ENCODE results near the gene PLEKHG4.

Gene PLEKHG4

GRCh38 chr16:67244387-67245185, 34.7 kb upstream of the PLEKHG4 start:
- DNase-seq = peak; percentile 91
- in situ Hi-C loops (cut with HindIII; ENCODE audit: low pct_ligation_motif_present, low pct_unique_long_range_greater_than_20kb, low sequenced_read_pairs) = no loop called here

GRCh38 chr16:67245186-67245585, 34.1 kb upstream of the PLEKHG4 start:
- in situ Hi-C loops (cut with HindIII; ENCODE audit: low pct_ligation_motif_present, low pct_unique_long_range_greater_than_20kb, low sequenced_read_pairs) = no loop called here
- no peak for DNase-seq

- in situ Hi-C loops (cut with HindIII; ENCODE audit: low pct_ligation_motif_present, low pct_unique_long_range_greater_than_20kb, low sequenced_read_pairs) = no loop called here
- no peak for DNase-seq
These were observed 33.7 kb upstream of the PLEKHG4 start for GRCh38 chr16:67245674-67246080.

- DNase-seq = peak; percentile 91
- in situ Hi-C loops (cut with HindIII; ENCODE audit: low pct_ligation_motif_present, low pct_unique_long_range_greater_than_20kb, low sequenced_read_pairs) = no loop called here
These were observed 33.1 kb upstream of the PLEKHG4 start for GRCh38 chr16:67246081-67246755.

GRCh38 chr16:67246756-67247191, 32.6 kb upstream of the PLEKHG4 start:
- DNase-seq = peak; percentile 48
- in situ Hi-C loops (cut with HindIII; ENCODE audit: low pct_ligation_motif_present, low pct_unique_long_range_greater_than_20kb, low sequenced_read_pairs) = no loop called here

GRCh38 chr16:67247192-67248072, 31.9 kb upstream of the PLEKHG4 start, which contains the start of gene FHOD1:
Gene FHOD1 (minus strand): TSS chr16:67247481. CDS start chr16:67247410, 71 bp downstream.
- DNase-seq = peak; percentile 98
- in situ Hi-C loops (cut with HindIII; ENCODE audit: low pct_ligation_motif_present, low pct_unique_long_range_greater_than_20kb, low sequenced_read_pairs) = no loop called here

GRCh38 chr16:67248073-67248400, 31.3 kb upstream of the PLEKHG4 start:
- in situ Hi-C loops (cut with HindIII; ENCODE audit: low pct_ligation_motif_present, low pct_unique_long_range_greater_than_20kb, low sequenced_read_pairs) = no loop called here
- peak; percentile 33 for DNase-seq

GRCh38 chr16:67248401-67249177, 30.7 kb upstream of the PLEKHG4 start, which contains the start of gene SLC9A5:
Gene SLC9A5 (plus strand): TSS chr16:67248979. CDS start chr16:67249015, 36 bp downstream.
- peak; percentile 45 for DNase-seq
- in situ Hi-C loops (cut with HindIII; ENCODE audit: low pct_ligation_motif_present, low pct_unique_long_range_greater_than_20kb, low sequenced_read_pairs) = no loop called here

GRCh38 chr16:67249178-67250044, 29.9 kb upstream of the PLEKHG4 start:
- DNase-seq = no peak
- in situ Hi-C loops (cut with HindIII; ENCODE audit: low pct_ligation_motif_present, low pct_unique_long_range_greater_than_20kb, low sequenced_read_pairs) = no loop called here

GRCh38 chr16:67250045-67250327, 29.3 kb upstream of the PLEKHG4 start:
- DNase-seq = no peak
- in situ Hi-C loops (cut with HindIII; ENCODE audit: low pct_ligation_motif_present, low pct_unique_long_range_greater_than_20kb, low sequenced_read_pairs) = no loop called here

GRCh38 chr16:67252609-67253497, 26.5 kb upstream of the PLEKHG4 start:
- DNase-seq = no peak
- in situ Hi-C loops (cut with HindIII; ENCODE audit: low pct_ligation_motif_present, low pct_unique_long_range_greater_than_20kb, low sequenced_read_pairs) = no loop called here

- no peak for DNase-seq
- in situ Hi-C loops (cut with HindIII; ENCODE audit: low pct_ligation_motif_present, low pct_unique_long_range_greater_than_20kb, low sequenced_read_pairs) = no loop called here
These were observed 24.4 kb upstream of the PLEKHG4 start for GRCh38 chr16:67254801-67255552.

- no peak for DNase-seq
- in situ Hi-C loops (cut with HindIII; ENCODE audit: low pct_ligation_motif_present, low pct_unique_long_range_greater_than_20kb, low sequenced_read_pairs) = no loop called here
These were observed 23.6 kb upstream of the PLEKHG4 start for GRCh38 chr16:67255553-67256221.

GRCh38 chr16:67256701-67257230, 22.6 kb upstream of the PLEKHG4 start:
- no peak for DNase-seq
- in situ Hi-C loops (cut with HindIII; ENCODE audit: low pct_ligation_motif_present, low pct_unique_long_range_greater_than_20kb, low sequenced_read_pairs) = no loop called here

- DNase-seq = no peak
- in situ Hi-C loops (cut with HindIII; ENCODE audit: low pct_ligation_motif_present, low pct_unique_long_range_greater_than_20kb, low sequenced_read_pairs) = no loop called here
These were observed 21.7 kb upstream of the PLEKHG4 start for GRCh38 chr16:67257486-67258160.
